ENCODE results near the gene PLD4.
"Not testable (repeated sequence)": the region's sequence is repeated elsewhere in the genome, so short reads cannot be mapped to it uniquely, and the experiment has no call there.

The PLD4 gene

DNA sequence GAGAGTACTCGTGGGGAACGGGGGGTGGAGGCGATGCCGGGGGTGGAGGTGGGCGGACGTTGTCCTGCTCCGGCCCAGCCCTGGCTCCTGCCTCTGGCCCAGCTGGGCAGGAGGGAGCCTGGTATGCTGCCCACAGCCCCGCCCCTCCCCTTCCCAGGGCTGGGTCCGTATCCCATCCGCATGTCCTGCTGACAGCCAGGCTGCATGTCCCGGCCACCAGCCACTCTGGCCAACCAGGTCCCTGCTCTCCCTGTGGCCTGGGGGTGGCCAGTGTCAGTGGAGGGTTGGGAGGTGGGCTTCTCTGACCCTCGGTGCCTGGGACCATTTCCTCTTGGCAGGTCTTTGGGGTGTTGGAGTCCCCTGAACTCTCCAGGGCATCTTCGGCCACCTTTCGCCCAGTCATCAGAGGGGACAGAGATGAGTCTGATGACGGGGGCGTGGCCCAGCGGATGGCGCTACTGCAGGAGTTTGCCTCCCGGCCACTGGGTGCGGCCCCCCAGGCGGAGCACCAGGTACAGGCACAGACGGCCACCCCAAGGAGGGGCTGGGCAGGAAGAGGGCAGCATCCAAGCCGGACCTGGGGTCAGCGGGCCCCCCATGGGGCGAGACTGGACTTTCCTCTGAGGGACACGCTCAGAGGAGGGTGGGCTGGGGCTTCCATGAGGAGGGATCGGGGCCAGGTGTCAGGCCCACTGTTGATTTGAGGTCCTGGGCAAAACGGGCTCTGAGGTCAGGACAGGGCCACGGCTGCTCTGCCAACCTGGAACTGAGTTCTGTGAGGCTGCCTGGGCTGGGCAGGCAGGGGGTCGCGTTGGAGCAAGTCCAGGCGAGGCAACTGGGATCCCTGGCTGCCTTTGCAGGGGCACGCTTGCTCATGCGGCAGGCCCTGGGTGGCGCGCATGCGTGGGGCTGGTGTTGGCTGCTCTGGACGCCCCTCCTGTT, 39.4 kb upstream of the PLD4 start:
- no peak overlapping the region for H3K4me3 ChIP-seq (ENCODE audit: low read length)
- no peak for DNase-seq (ENCODE audit: low read depth, low spot score)

DNA sequence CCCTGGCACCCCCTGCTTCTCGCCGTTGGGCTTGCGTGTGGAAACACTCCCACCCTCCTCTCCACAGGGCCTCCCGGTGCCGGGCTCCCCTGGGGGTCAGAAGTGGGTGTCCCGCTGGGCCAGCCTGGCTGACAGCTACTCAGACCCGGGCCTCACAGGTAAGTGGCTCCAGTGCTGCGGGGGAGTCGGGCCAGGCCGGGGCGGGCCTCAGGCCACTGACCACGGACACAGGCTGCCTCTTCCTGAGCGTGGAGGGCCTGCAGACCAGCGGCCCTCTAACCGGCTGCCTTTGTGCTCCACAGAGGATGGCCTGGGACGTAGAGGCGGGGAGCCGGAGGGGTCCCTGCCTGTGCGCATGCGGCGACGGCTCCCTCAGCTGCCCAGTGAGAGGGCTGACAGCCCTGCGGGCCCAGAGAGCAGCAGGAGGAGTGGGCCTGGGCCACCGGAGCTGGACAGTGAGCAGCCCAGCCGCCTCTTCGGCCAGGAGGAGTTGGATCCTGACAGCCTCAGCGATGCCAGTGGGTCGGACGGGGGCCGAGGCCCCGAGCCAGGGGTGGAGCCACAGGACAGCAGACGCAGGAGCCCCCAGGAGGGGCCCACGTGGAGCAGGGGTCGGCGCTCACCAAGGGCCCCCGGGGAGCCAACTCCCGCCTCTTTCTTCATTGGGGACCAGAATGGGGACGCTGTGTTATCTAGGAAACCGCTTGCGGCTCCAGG, 38.5 kb upstream of the PLD4 start:
- no peak for DNase-seq (ENCODE audit: low read depth, low spot score)
- no peak overlapping the region for H3K4me3 ChIP-seq (ENCODE audit: low read length)

- H3K4me3 ChIP-seq (ENCODE audit: low read length): no peak overlapping the region
- no peak for DNase-seq (ENCODE audit: low read depth, low spot score)
Measured at GRCh38 chr14:104886690-104887622, 37.7 kb upstream of the PLD4 start.

- no peak overlapping the region for H3K4me3 ChIP-seq (ENCODE audit: low read length)
- no peak for DNase-seq (ENCODE audit: low read depth, low spot score)
Measured at GRCh38 chr14:104887623-104888488, 36.8 kb upstream of the PLD4 start.

DNA sequence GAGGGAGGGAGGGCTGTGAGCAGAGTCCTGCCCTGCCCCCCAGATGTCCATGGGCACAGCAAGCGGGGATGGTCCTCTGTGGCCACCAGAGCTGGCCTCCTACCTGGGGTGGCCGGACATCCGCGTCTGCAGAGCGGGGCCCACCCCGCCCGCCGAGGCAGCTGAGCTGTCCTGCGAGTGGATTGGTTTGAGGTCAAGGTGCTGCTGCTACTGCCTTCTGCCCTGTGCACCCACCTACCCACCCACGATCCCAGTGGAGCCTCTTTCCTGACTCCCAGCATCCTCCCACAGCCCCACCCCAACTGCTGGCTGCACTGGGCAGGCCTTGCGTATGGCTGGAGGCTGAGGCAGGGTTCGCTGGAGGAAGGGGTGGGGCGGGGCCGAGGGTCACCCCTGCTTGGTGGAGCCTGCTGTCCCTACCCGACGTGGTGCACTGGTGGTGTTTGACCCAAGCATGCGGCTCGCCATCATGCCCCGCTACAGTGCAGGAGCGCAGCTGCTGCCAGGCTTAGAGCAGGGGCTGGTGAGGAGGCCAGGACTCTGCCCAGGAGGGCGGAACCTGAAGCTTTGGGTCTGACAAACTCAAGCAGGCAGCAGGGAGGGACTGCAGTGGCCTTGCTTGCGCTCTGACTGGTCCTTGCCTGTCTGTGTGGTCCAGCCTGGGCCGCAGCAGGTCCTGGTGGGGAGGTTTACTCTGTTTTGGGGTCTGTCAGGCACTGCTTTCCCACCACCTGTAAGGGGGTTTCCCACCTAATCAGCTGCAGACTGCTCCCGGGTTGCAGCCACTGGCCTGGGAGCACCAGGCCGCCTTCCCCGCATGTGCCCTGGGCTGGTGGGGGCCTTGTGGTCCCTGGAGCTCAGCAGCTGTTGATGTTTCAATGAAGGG, 35.9 kb upstream of the PLD4 start:
- no peak for DNase-seq (ENCODE audit: low read depth, low spot score)
- H3K4me3 ChIP-seq (ENCODE audit: low read length): no peak overlapping the region

DNA sequence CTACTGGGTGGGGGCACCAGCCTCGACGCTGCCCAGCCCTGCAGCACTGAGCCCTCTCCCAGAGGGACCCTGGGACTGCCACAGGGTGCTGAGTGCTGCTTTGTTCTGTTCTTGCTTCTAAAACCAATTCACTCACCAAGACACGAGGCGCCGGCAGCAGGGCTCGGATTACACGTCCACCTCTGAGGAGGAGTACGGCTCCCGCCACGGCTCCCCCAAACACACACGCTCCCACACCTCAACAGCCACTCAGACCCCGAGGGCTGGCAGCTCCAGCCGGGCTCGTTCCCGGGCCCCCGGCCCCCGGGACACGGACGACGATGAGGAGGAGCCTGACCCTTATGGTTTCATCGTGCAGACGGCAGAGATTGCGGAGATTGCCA, 35.3 kb upstream of the PLD4 start:
- DNase-seq (ENCODE audit: low read depth, low spot score): no peak
- H3K4me3 ChIP-seq (ENCODE audit: low read length): no peak overlapping the region

GRCh38 chr14:104890292-104890691, 34.4 kb upstream of the PLD4 start:
- DNase-seq (ENCODE audit: low read depth, low spot score); H3K4me3 ChIP-seq (ENCODE audit: low read length): not testable (repeated sequence)

DNA sequence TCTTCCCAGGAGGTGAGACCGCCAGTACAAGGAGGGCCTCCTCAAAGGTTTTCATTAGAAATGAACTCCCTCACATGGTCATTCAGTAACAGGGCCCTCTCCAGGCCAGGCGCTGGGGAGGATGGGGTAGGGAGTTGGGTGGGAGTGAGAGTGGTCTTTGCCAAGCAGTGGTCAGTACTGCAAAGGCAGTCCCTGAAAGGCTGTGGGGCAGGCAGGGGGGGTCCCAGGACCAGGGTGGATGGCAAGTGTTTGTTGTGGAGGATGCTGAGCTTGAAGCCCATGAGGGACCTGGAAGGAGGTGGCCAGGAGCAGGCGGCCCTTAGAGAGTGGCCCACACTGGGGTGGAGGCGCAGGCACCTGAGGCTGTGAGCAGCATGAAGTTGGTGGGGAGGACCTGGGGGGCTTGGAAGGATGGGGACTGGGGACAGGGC, 33.5 kb upstream of the PLD4 start:
- no peak overlapping the region for H3K4me3 ChIP-seq (ENCODE audit: low read length)
- DNase-seq (ENCODE audit: low read depth, low spot score): no peak

DNA sequence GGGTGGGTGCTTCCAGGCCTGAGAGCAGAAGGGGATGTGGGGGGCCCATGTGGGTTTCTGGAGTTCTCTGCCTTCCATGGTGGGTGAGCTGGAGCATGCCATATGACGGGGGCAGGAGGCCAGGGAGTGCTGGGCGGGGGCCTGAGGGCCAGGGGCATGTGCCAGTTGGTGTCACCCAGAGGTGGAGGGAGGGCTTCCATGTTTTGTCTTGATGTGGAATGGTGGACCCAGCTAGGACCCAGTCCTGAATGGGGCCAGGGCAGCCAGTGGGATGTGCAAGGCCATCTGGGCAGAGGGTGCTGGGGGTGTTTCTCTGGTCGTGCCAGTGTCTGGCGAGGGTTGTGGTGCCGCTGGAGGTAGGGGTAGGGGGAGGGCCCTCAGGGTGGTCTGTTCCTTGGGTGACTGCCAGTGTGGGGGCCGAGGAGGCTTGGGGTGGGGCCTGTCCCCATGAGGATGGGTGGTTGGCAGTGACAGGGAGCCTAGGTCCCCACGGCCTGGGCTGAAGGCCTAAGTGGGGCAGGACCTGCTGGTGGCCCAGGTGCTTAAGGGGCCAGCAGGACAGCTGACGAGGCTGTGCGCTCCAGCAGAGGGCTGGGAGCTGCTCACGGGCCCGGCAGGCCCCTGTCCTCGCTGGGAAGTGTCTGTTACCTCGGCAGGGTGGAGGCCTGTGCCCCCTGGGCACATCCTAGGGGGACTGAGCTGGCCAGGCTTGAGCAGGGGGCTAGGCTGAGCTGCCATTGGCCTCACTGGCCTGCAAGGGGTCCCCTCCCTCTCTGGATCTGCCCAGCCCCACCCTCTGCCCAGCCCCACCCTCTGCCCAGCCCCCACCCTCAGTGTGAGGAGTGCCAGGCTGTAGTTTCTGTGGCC, 32.8 kb upstream of the PLD4 start:
- H3K4me3 ChIP-seq (ENCODE audit: low read length): no peak overlapping the region
- DNase-seq (ENCODE audit: low read depth, low spot score): no peak

GRCh38 chr14:104892531-104893434, 31.9 kb upstream of the PLD4 start:
- H3K4me3 ChIP-seq (ENCODE audit: low read length): no peak overlapping the region
- DNase-seq (ENCODE audit: low read depth, low spot score): no peak

DNA sequence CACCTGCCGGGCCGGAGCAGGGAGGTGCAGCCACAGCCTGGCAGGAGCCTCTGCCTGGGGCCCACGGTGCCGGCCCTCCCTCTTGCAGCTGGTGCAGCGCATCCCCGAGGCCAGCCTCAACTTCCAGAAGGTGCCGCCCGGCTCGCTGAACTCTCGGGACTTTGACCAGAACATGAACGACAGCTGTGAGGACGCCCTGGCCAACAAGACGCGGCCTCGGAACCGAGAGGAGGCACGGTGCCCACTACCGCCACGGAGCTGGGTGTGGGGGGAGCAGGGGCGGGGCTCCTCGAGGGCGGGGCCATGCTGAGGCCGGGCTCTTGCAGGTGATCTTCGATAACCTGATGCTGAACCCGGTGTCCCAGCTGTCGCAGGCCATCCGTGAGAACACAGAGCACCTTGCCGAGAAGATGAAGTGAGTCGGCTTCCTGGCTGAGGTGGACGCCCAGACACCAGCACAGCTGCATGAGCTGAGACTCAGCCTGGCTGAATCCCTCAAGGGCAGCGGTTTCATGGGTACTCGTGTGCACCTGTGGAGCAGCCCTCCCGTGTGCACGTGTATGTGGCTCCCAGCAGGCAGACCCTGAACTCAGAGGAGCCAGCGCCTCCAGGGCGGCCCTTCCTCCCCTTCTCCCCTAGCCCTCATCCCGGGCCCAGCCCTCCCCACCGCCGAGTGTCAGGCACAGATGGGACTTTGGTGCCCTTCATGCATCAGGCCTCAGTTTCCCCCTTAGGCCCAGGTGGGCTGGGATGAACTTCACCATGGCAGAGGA, 31.1 kb upstream of the PLD4 start:
- peak; percentile 40 for DNase-seq (ENCODE audit: low read depth, low spot score)
- no peak overlapping the region for H3K4me3 ChIP-seq (ENCODE audit: low read length)

DNA sequence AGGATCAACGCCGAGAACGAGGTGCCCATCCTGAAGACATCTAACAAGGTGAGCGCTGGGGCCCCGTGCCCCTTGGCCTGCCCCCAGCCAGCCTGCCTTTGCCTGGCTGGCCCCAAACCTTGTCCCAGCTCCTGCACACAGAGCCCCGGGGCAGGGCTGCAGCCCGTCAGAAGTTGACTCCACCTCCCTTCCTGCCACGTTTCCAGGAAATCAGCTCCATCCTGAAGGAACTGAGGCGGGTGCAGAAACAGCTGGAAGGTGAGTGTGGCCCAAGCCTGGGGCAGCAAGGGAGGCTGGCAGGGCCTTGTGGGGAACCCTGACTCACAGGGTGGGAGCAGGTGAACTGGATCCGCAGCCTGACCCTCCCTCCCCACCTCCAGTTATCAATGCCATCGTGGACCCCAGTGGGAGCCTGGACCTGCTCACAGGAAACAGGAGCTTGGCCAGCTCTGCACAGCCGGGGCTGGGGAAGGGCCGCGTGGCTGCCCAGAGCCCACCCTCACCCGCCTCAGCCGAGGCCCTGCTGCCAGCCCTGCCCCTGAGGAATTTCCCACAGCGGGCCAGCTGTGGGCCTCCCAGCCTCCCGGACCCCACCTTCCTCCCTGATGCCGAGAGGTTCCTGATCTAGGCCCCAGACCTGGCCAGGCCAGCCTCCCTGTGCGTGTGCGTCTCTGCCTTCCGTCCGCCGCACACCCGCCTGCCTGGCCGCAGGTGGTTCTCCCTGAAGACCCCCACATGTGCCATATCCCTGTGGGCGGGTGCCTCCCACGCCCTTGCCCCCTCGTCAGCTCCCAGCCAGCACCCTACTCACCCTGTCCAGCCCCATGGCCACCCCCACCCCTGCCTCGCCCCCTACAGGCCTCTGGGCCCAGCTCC, 30.1 kb upstream of the PLD4 start:
- H3K4me3 ChIP-seq (ENCODE audit: low read length): no peak overlapping the region

GRCh38 chr14:104895207-104895785, 29.4 kb upstream of the PLD4 start:
- DNase-seq (ENCODE audit: low read depth, low spot score): no peak
- H3K4me3 ChIP-seq (ENCODE audit: low read length): peak overlapping the region; percentile 11; the same call in 1 of the 2 replicates

More for the DNA sequence above, 30.1 kb upstream of the PLD4 start:
- no peak for DNase-seq (ENCODE audit: low read depth, low spot score)

Measured in Jurkat, Clone E6-1 (cell line).